K562 (cell line): Measurements from ENCODE around the gene PRICKLE3. TPM values are rescaled to one million over a fixed set of nuclear protein-coding genes. Genes with fewer than 3 reads are reported as not detected.

Experiments used
- ATAC-seq: fragments of 200-7000 bp; cut with Tn5 transposase; 3 replicates; pipeline ENCODE4 v1.9.1; 2020; ENCODE audit warnings: moderate library complexity
- BruUV-seq: library from RNA; stranded (reverse); fragments of 400-500 nt; replicated peaks from 2 replicates; lab custom pipeline; 2021; lab: Mats Ljungman, UMichigan
- CTCF ChIA-PET: fragments of 300-600 bp; formaldehyde crosslinking; extraction: SDS; loops from one replicate; lab custom pipeline; 2021; ENCODE audit warnings: low intra/inter-chr PET ratio; lab: Yijun Ruan, JAX
- POLR2A ChIA-PET: fragments of 300-600, 350-650 bp; sonication (Branson Sonifier 250); formaldehyde crosslinking; extraction: SDS; loops from one replicate; lab custom pipeline; 2021; ENCODE audit warnings: antibody characterized with exemption, inconsistent platforms; lab: Yijun Ruan, JAX
- DNase-seq, 4 experiments: peaks; one replicate each; pipeline versions ENCODE4 v3.0.0 to v3.0.0-alpha.2; 2011 to 2018; ENCODE audit warnings: low spot score in 3 of 4, mixed read lengths in 3 of 4; ENCODE audit errors: extremely low read depth in 1 of 4
- FAIRE-seq: peaks from 2 replicates; lab custom pipeline; 2011; peaks lifted over from hg19 to GRCh38; lab: Jason Lieb, UNC
- H2AFZ ChIP-seq: 2 replicates; pipeline ENCODE4 v1.6.0; 2011; ENCODE audit warnings: low read depth, low read length, control low read depth, inconsistent platforms
- H3K27ac ChIP-seq: fragments of 200-600 bp; 3 replicates; pipeline ENCODE4 v1.8.0; 2011; ENCODE audit warnings: low read depth, mild to moderate bottlenecking, control low read depth, inconsistent platforms, low read length, moderate library complexity, mixed read lengths; ENCODE audit errors: extremely low read depth
- H3K27me3 ChIP-seq, 2 experiments: fragments of 300-600 bp in 1 of 2; 2 replicates in 1 of 2; 3 replicates in 1 of 2; pipeline versions ENCODE4 v1.6.0 to v1.8.0; 2011; ENCODE audit warnings: inconsistent platforms in 2 of 2, low read length in 2 of 2, mild to moderate bottlenecking in 1 of 2, mixed read lengths in 1 of 2, moderate library complexity in 1 of 2; ENCODE audit not compliant: control insufficient read depth in 2 of 2, insufficient read depth in 2 of 2
- H3K36me3 ChIP-seq: fragments of 300-600 bp; 3 replicates; pipeline ENCODE4 v1.8.0; 2011; ENCODE audit warnings: mild to moderate bottlenecking, low read length, inconsistent platforms; ENCODE audit not compliant: control insufficient read depth, insufficient read depth
- H3K4me1 ChIP-seq, 2 experiments: fragments of 200-600 bp in 1 of 2; replicated peaks in 1 of 2; 2 replicates in 1 of 2; 3 replicates in 1 of 2; pipeline versions ENCODE4 v1.5.1 to v1.8.0; 2011; ENCODE audit warnings: inconsistent platforms in 2 of 2, low read length in 2 of 2, mild to moderate bottlenecking in 1 of 2, mixed read lengths in 1 of 2, moderate library complexity in 1 of 2; ENCODE audit not compliant: control insufficient read depth in 2 of 2, insufficient read depth in 2 of 2
- H3K4me2 ChIP-seq: 2 replicates; pipeline ENCODE4 v1.6.1; 2011; ENCODE audit warnings: low read length, control low read depth, inconsistent platforms, mixed read lengths; ENCODE audit not compliant: insufficient read depth
- H3K4me3 ChIP-seq: fragments of 200-600 bp; sonication (generic), shearing (Covaris generic); 2 replicates; pipeline ENCODE4 v1.5.1; 2016; ENCODE audit warnings: control low read depth, inconsistent platforms
- H3K79me2 ChIP-seq: fragments of 200-600 bp; 3 replicates; pipeline ENCODE4 v1.8.0; 2011; ENCODE audit warnings: low read length, inconsistent platforms; ENCODE audit not compliant: control insufficient read depth, insufficient read depth
- H3K9ac ChIP-seq, 2 experiments: 2 replicates each; pipeline versions ENCODE4 v1.6.0 to v1.6.1; 2011; ENCODE audit warnings: low read depth in 2 of 2, low read length in 2 of 2, control low read depth in 1 of 2, inconsistent platforms in 1 of 2, mild to moderate bottlenecking in 1 of 2, mixed read lengths in 1 of 2; ENCODE audit not compliant: insufficient read depth in 1 of 2
- H3K9me1 ChIP-seq: one replicate; pipeline ENCODE4 v1.6.0; 2011; ENCODE audit warnings: inconsistent platforms, mild to moderate bottlenecking, low read length, moderate library complexity; ENCODE audit not compliant: control insufficient read depth, insufficient read depth
- H3K9me3 ChIP-seq: replicated peaks from 2 replicates; pipeline ENCODE4 v1.5.1; 2011; ENCODE audit warnings: low read depth, low read length, inconsistent platforms; ENCODE audit not compliant: control insufficient read depth, insufficient read depth
- H4K20me1 ChIP-seq: replicated peaks from 2 replicates; pipeline ENCODE4 v1.6.1; 2011; ENCODE audit warnings: low read length, inconsistent platforms, mixed read lengths; ENCODE audit not compliant: control insufficient read depth, insufficient read depth
- CHCHD3 ChIP-seq: fragments of 250-450 bp; sonication (Bioruptor Pico); IDR thresholded peaks from 2 replicates; pipeline ENCODE4 v2.1.2; 2022; ENCODE audit warnings: mild to moderate bottlenecking
- CHD4 ChIP-seq: fragments of 200-600 bp; sonication (generic); IDR thresholded peaks from 3 replicates; pipeline ENCODE4 v1.6.1; 2012; ENCODE audit warnings: low read depth, mild to moderate bottlenecking, mixed read lengths, low read length, inconsistent platforms; ENCODE audit not compliant: insufficient read depth, insufficient replicate concordance, poor library complexity, severe bottlenecking
- DNMT1 ChIP-seq: fragments of 450-650 bp; IDR thresholded peaks from 2 replicates; pipeline ENCODE4 v1.6.1; 2016; ENCODE audit warnings: antibody characterized with exemption, mild to moderate bottlenecking
- FOXA1 ChIP-seq: fragments of 450-650 bp; IDR thresholded peaks from 2 replicates; pipeline ENCODE4 v1.6.1; 2016; ENCODE audit warnings: mild to moderate bottlenecking, borderline replicate concordance
- GABPB1 ChIP-seq: sonication (generic); formaldehyde crosslinking; IDR thresholded peaks from 2 replicates; pipeline ENCODE4 v1.8.0; 2022; ENCODE audit warnings: mild to moderate bottlenecking, missing genetic modification reagents
- ID3 ChIP-seq, 2 experiments: fragments of 250-450 bp in 1 of 2; fragments of 450-650 bp in 1 of 2; sonication (Bioruptor Pico) in 1 of 2; IDR thresholded peaks; 2 replicates each; pipeline versions ENCODE4 v1.6.1 to v1.8.0; 2016 to 2021; ENCODE audit warnings: mild to moderate bottlenecking in 2 of 2, moderate library complexity in 2 of 2, missing compliant biosample characterization in 1 of 2, missing genetic modification characterization in 1 of 2
- NCOA4 ChIP-seq: fragments of 450-650 bp; IDR thresholded peaks from 2 replicates; pipeline ENCODE4 v1.6.1; 2018; ENCODE audit warnings: mild to moderate bottlenecking; ENCODE audit not compliant: partially characterized antibody
- PKNOX1 ChIP-seq: fragments of 450-650 bp; IDR thresholded peaks from 2 replicates; pipeline ENCODE4 v1.6.1; 2016
- RBM22 ChIP-seq: fragments of 200-400 bp; formaldehyde crosslinking; IDR thresholded peaks from 2 replicates; pipeline ENCODE4 v1.6.1; 2018; ENCODE audit warnings: low read length, low read depth; ENCODE audit not compliant: poor library complexity, severe bottlenecking
- RFX7 ChIP-seq: fragments of 250-450 bp; sonication (Bioruptor Pico); IDR thresholded peaks from 2 replicates; pipeline ENCODE4 v1.5.1; 2021; ENCODE audit warnings: mild to moderate bottlenecking
- SAP30 ChIP-seq: fragments of 200-600 bp; sonication (generic); IDR thresholded peaks from 2 replicates; pipeline ENCODE4 v1.6.1; 2012; ENCODE audit warnings: borderline replicate concordance, low read depth, mild to moderate bottlenecking, moderate library complexity, low read length, control low read depth, inconsistent platforms; ENCODE audit not compliant: insufficient read depth, poor library complexity, severe bottlenecking
- SIN3A ChIP-seq, 2 experiments: fragments of 150-350 bp in 1 of 2; IDR thresholded peaks; 2 replicates each; pipeline ENCODE4 v1.6.1; 2011 to 2016; ENCODE audit warnings: borderline replicate concordance in 2 of 2, low read depth in 2 of 2, low read length in 2 of 2, mild to moderate bottlenecking in 2 of 2, moderate library complexity in 2 of 2; ENCODE audit not compliant: control insufficient read depth in 1 of 2
- TBP ChIP-seq: optimal IDR thresholded peaks from 2 replicates; pipeline ENCODE3; 2011; ENCODE audit warnings: low read depth, low read length, improper control_type of control experiment
- TRIM28 ChIP-seq: fragments of 450-650 bp; IDR thresholded peaks from 2 replicates; pipeline ENCODE4 v1.6.1; 2017
- ZMIZ1 ChIP-seq, 2 experiments: fragments of 150-350 bp in 1 of 2; IDR thresholded peaks; 2 replicates each; pipeline ENCODE4 v1.6.1; 2012 to 2016; ENCODE audit warnings: low read depth in 2 of 2, low read length in 2 of 2, mild to moderate bottlenecking in 1 of 2, moderate library complexity in 1 of 2
- ZNF24 ChIP-seq: fragments of 450-650 bp; IDR thresholded peaks from 2 replicates; pipeline ENCODE4 v1.6.1; 2016
- WGBS: fragments of 100-300 bp; shearing (Covaris generic); methylation state at CpG from one replicate; pipeline ENCODE4 v1.1.6; 2016; ENCODE audit warnings: low coverage, mixed read lengths; ENCODE audit not compliant: insufficient coverage; ENCODE audit errors: missing lambda C conversion rate; 5-methylcytosine and 5-hydroxymethylcytosine counted together
- in situ Hi-C: fragments of 300-500 bp; cut with MboI; formaldehyde crosslinking; loops from 4 replicates; pipeline ENCODE4 v1.15.0; 2018; ENCODE audit warnings: inconsistent platforms, mixed read lengths
- intact Hi-C: fragments of 100-400 bp; cut with micrococcal nuclease; formaldehyde crosslinking; loops from 2 replicates; pipeline ENCODE4 v1.14.2; 2022
- polyA plus RNA-seq, 8 experiments: library from polyadenylated mRNA; depleted of rRNA in 4 of 8; stranded (reverse) in 5 of 8; unstranded in 3 of 8; fragments of >200 nt; fragmentation: Nextera tagmentation in 2 of 8; fragmentation: Illumina TruSeq in 1 of 8; extraction: Ambion mirVana in 2 of 8; extraction: Trizol in 1 of 8; gene quantifications; 2 replicates each; pipeline versions ENCODE4 v1.2.1 to v1.2.3, GENCODE V29; 2011 to 2014; ENCODE audit warnings: inconsistent platforms in 1 of 8, missing spikeins in 1 of 8
- total RNA-seq, 7 experiments: library from RNA; depleted of rRNA in 6 of 7; stranded (reverse); fragments of >200 nt in 6 of 7; fragmentation: Illumina TruSeq in 2 of 7; extraction: Trizol in 2 of 7; gene quantifications; 2 replicates each; pipeline versions ENCODE4 v1.2.1 to v1.2.3, GENCODE V29; 2011 to 2021; ENCODE audit warnings: low replicate concordance in 1 of 7

The PRICKLE3 gene
- total and polyA plus RNA-seq, 9 of the 15 experiments (the other 6 are each of a cell fraction or from before 2014, with no cell fraction given), result 1.1 to 44.3 (median 14.0) TPM

- Histone ChIP-seq H3K9me1 (no peaks in the 10 kb centered on the region), H3K27me3 (no peaks in the 10 kb centered on the region), H3K4me2 (no peak overlapping the region), H3K27ac (no peak overlapping the region), H3K4me3 (no peak overlapping the region), H3K79me2 (no peaks in the 10 kb centered on the region), H4K20me1 (no peaks in the 10 kb centered on the region), H3K36me3 (no peaks in the 10 kb centered on the region), H3K9ac (no peak overlapping the region), H3K9me3 (no peaks in the 10 kb centered on the region), H3K4me1 (peaks cover 6 to 22% of the 10 kb centered on the region in 2 experiments; a peak in 4 of 5 replicates), H2AFZ (no peak overlapping the region)
- in situ Hi-C loops (no loop called here), intact Hi-C loops (no loop called here)
- BruUV-seq, result no TSS peak
- ATAC-seq (no peak), DNase-seq (no peak), FAIRE-seq (no peak)
- WGBS, result 8% methylated on average over 3 of the region's 3 CpGs
- ChIA-PET POLR2A (no interaction called here), CTCF (no interaction called here)
- TF ChIP-seq ID3 (CRISPR knock-in tag; IDR thresholded peaks at IDR 0.05), result no peak
- TF ChIP-seq ID3 (tag; IDR thresholded peaks at IDR 0.05), result no peak
- no peak for TF ChIP-seq TRIM28
- TF ChIP-seq ZMIZ1 (IDR thresholded peaks at IDR 0.05; ENCODE audit: low read depth in 2 of 2, low read length in 2 of 2), result no peak
- TF ChIP-seq SIN3A (IDR thresholded peaks at IDR 0.05; ENCODE audit: borderline replicate concordance in 2 of 2, control insufficient read depth in 1 of 2, low read depth in 2 of 2, low read length in 2 of 2), result no peak
- no peak for TF ChIP-seq PKNOX1
- no peak for TF ChIP-seq SAP30
- TF ChIP-seq GABPB1 (CRISPR knock-in tag), result no peak
- no peak for TF ChIP-seq CHD4
- TF ChIP-seq DNMT1, result no peak
- no peak for TF ChIP-seq NCOA4
- no peak for TF ChIP-seq RBM22
- no peak for TF ChIP-seq FOXA1
- TF ChIP-seq CHCHD3 (CRISPR knock-in tag), result no peak
- TF ChIP-seq TBP, result no peak
- TF ChIP-seq RFX7 (CRISPR knock-in tag), result no peak
- no peak for TF ChIP-seq ZNF24
Observed at GRCh38 chrX:49203536-49203935, 17.4 kb upstream of the PRICKLE3 start.
